H9 (cell line): ENCODE measurements around the gene POLK. TPM values are rescaled to one million over a fixed set of nuclear protein-coding genes. Genes with fewer than 3 reads are reported as not detected.

Source experiments
- DNase-seq: peaks from one replicate; pipeline ENCODE4 v3.0.0-alpha.2; 2017
- H2AFZ ChIP-seq: one replicate; pipeline ENCODE4 v1.6.1; 2013; ENCODE audit warnings: mild to moderate bottlenecking, low read length, control low read depth, moderate library complexity
- H2AK5ac ChIP-seq: 2 replicates; pipeline ENCODE4 v1.6.1; 2013; ENCODE audit warnings: low read length, control low read depth, mixed read lengths; ENCODE audit not compliant: insufficient read length
- H2BK120ac ChIP-seq: one replicate; pipeline ENCODE4 v1.6.1; 2013; ENCODE audit warnings: low read depth, mild to moderate bottlenecking, low read length, control low read depth, inconsistent platforms; ENCODE audit not compliant: poor library complexity, severe bottlenecking
- H2BK12ac ChIP-seq: 2 replicates; pipeline ENCODE4 v1.6.1; 2013; ENCODE audit warnings: low read length, control low read depth, mixed read lengths, low read depth; ENCODE audit not compliant: insufficient read length
- H2BK15ac ChIP-seq: 2 replicates; pipeline ENCODE4 v1.6.1; 2013; ENCODE audit warnings: low read depth, low read length, control low read depth
- H2BK20ac ChIP-seq: one replicate; pipeline ENCODE4 v1.6.1; 2013; ENCODE audit warnings: low read depth, mild to moderate bottlenecking, low read length, control low read depth, inconsistent platforms; ENCODE audit not compliant: poor library complexity, severe bottlenecking
- H2BK5ac ChIP-seq: 2 replicates; pipeline ENCODE4 v1.6.1; 2013; ENCODE audit warnings: low read length, control low read depth, mixed read lengths; ENCODE audit not compliant: insufficient read length
- H3K14ac ChIP-seq: 2 replicates; pipeline ENCODE4 v1.6.1; 2013; ENCODE audit warnings: low read length, control low read depth; ENCODE audit not compliant: insufficient read depth
- H3K18ac ChIP-seq: 2 replicates; pipeline ENCODE4 v1.6.1; 2013; ENCODE audit warnings: low read depth, mild to moderate bottlenecking, mixed read lengths, low read length, control low read depth; ENCODE audit not compliant: insufficient read length
- H3K23ac ChIP-seq: 2 replicates; pipeline ENCODE4 v1.6.1; 2013; ENCODE audit warnings: low read length, control low read depth, mixed read lengths, low read depth; ENCODE audit not compliant: insufficient read length
- H3K23me2 ChIP-seq: 2 replicates; pipeline ENCODE4 v1.6.1; 2013; ENCODE audit warnings: low read depth, mild to moderate bottlenecking, mixed read lengths, low read length, control low read depth; ENCODE audit not compliant: insufficient read length, poor library complexity, severe bottlenecking
- H3K27ac ChIP-seq: 2 replicates; pipeline ENCODE4 v1.5.1; 2013; ENCODE audit warnings: low read length, control low read depth, mixed read lengths, low read depth; ENCODE audit not compliant: insufficient read length
- H3K27me3 ChIP-seq: 2 replicates; pipeline ENCODE4 v1.6.1; 2013; ENCODE audit warnings: low read length, control low read depth, inconsistent platforms; ENCODE audit not compliant: insufficient read depth
- H3K4ac ChIP-seq: 2 replicates; pipeline ENCODE4 v1.6.1; 2013; ENCODE audit warnings: low read depth, mild to moderate bottlenecking, control low read depth, inconsistent platforms, low read length, moderate library complexity
- H3K4me1 ChIP-seq: 2 replicates; pipeline ENCODE4 v1.6.1; 2013; ENCODE audit warnings: low read length, control low read depth, inconsistent platforms; ENCODE audit not compliant: insufficient read depth
- H3K4me2 ChIP-seq: 2 replicates; pipeline ENCODE4 v1.6.1; 2013; ENCODE audit warnings: low read length, control low read depth, mixed read lengths; ENCODE audit not compliant: insufficient read length, insufficient read depth
- H3K56ac ChIP-seq: 2 replicates; pipeline ENCODE4 v1.6.1; 2013; ENCODE audit warnings: low read depth, mild to moderate bottlenecking, mixed read lengths, low read length, control low read depth; ENCODE audit not compliant: insufficient read length
- H3K79me1 ChIP-seq: 2 replicates; pipeline ENCODE4 v1.6.1; 2013; ENCODE audit warnings: low read depth, mild to moderate bottlenecking, moderate library complexity, low read length, control low read depth, inconsistent platforms; ENCODE audit not compliant: insufficient read depth, poor library complexity, severe bottlenecking
- H3K79me2 ChIP-seq: 2 replicates; pipeline ENCODE4 v1.6.1; 2013; ENCODE audit warnings: low read length, control low read depth, inconsistent platforms; ENCODE audit not compliant: insufficient read depth
- H3K9ac ChIP-seq: 2 replicates; pipeline ENCODE4 v1.6.1; 2013; ENCODE audit warnings: low read length, control low read depth, mixed read lengths; ENCODE audit not compliant: insufficient read length; ENCODE audit errors: extremely low read depth
- H3K9me3 ChIP-seq: one replicate; pipeline ENCODE4 v1.6.1; 2013; ENCODE audit warnings: low read depth, low read length, inconsistent platforms; ENCODE audit not compliant: control insufficient read depth
- H3T11ph ChIP-seq: one replicate; pipeline ENCODE4 v1.6.1; 2013; ENCODE audit warnings: mild to moderate bottlenecking, low read length, control low read depth, inconsistent platforms
- H4K20me1 ChIP-seq: one replicate; pipeline ENCODE4 v1.6.1; 2013; ENCODE audit not compliant: control insufficient read depth, insufficient read length, insufficient read depth
- H4K5ac ChIP-seq: 2 replicates; pipeline ENCODE4 v1.6.1; 2013; ENCODE audit warnings: low read depth, mild to moderate bottlenecking, mixed read lengths, low read length, control low read depth; ENCODE audit not compliant: insufficient read length
- H4K8ac ChIP-seq: replicated peaks from 2 replicates; pipeline ENCODE4 v1.6.1; 2013; ENCODE audit warnings: low read length, control low read depth, mixed read lengths, low read depth; ENCODE audit not compliant: insufficient read length
- H4K91ac ChIP-seq: 2 replicates; pipeline ENCODE4 v1.6.1; 2013; ENCODE audit warnings: low read depth, mild to moderate bottlenecking, moderate library complexity, mixed read lengths, low read length, control low read depth; ENCODE audit not compliant: insufficient read length
- H3K27ac Mint-ChIP-seq, 3 experiments: 2 replicates in 2 of 3; 3 replicates in 1 of 3; pipeline ENCODE4 v1.8.0; 2020 to 2021; ENCODE audit warnings: mixed read lengths in 3 of 3, mild to moderate bottlenecking in 1 of 3, moderate library complexity in 1 of 3
- H3K27me3 Mint-ChIP-seq: 2 replicates; pipeline ENCODE4 v1.8.0; 2021; ENCODE audit warnings: low read depth, mild to moderate bottlenecking, moderate library complexity, mixed read lengths
- H3K36me3 Mint-ChIP-seq, 3 experiments: 2 replicates in 2 of 3; 3 replicates in 1 of 3; pipeline ENCODE4 v1.8.0; 2020 to 2021; ENCODE audit warnings: low read depth in 3 of 3, mixed read lengths in 3 of 3; ENCODE audit not compliant: insufficient read depth in 1 of 3
- H3K4me1 Mint-ChIP-seq, 2 experiments: 2 replicates each; pipeline ENCODE4 v1.8.0; 2020; ENCODE audit warnings: mixed read lengths in 2 of 2
- H3K4me3 Mint-ChIP-seq, 2 experiments: 2 replicates in 1 of 2; 3 replicates in 1 of 2; pipeline ENCODE4 v1.8.0; 2020 to 2021; ENCODE audit warnings: mild to moderate bottlenecking in 2 of 2, mixed read lengths in 2 of 2, moderate library complexity in 1 of 2
- H3K9me3 Mint-ChIP-seq, 2 experiments: 2 replicates in 1 of 2; 3 replicates in 1 of 2; pipeline ENCODE4 v1.8.0; 2020; ENCODE audit warnings: mild to moderate bottlenecking in 2 of 2, mixed read lengths in 2 of 2, moderate library complexity in 1 of 2
- total RNA-seq: library from RNA; stranded (reverse); gene quantifications from 2 replicates; pipeline ENCODE4 v1.2.1, GENCODE V29; 2021
- TF ChIP-seq, protein P1 (sequence below): fragments of 200-600 bp; sonication (generic); conservative IDR thresholded peaks from 3 replicates; pipeline ENCODE4 v1.8.0; 2021; ENCODE audit warnings: antibody characterized with exemption, mild to moderate bottlenecking

The POLK gene
- total RNA-seq, 1 experiment from 2014 or later: 7.6 TPM

DNA sequence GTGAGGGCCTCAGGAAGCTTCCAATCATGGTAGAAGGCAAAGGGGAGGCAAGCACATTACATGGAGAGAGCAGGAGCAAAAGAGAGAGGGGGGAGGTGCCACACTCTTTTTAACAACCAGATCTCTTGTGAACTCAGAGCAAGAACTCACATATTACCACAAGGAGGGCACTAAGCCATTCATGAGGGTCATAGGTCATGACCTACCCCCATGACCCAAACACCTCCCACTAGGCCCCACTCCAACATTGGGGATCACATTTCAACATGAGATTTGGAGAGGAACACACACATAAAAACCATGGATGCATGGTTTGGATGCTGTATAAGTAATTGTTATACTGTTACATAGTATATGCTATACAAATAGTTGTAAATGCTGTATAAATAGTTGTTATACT, 17.5 kb downstream of the POLK start:
- Histone ChIP-seq H3K14ac (no peak overlapping the region), H3K9me3 (no peaks in the 10 kb centered on the region), H3K79me2 (no peaks in the 10 kb centered on the region), H2BK5ac (no peak overlapping the region), H3K18ac (no peak overlapping the region), H2BK12ac (no peak overlapping the region), H2BK15ac (no peak overlapping the region), H4K91ac (no peak overlapping the region), H3K56ac (no peak overlapping the region), H3T11ph (no peak overlapping the region), H3K27ac (no peak overlapping the region), H3K79me1 (no peaks in the 10 kb centered on the region), H3K23ac (no peak overlapping the region), H2AFZ (no peak overlapping the region), H2BK20ac (no peak overlapping the region), H3K9ac (no peak overlapping the region), H4K5ac (no peak overlapping the region), H3K4me1 (no peaks in the 10 kb centered on the region), H3K4ac (no peak overlapping the region), H2AK5ac (no peak overlapping the region), H4K8ac (no peak overlapping the region), H3K27me3 (no peaks in the 10 kb centered on the region), H4K20me1 (no peaks in the 10 kb centered on the region), H3K4me2 (no peak overlapping the region), H2BK120ac (no peak overlapping the region), H3K23me2 (no peaks in the 10 kb centered on the region)
- no peaks in the 10 kb centered on the region for H3K27me3 Mint-ChIP-seq
- peaks cover 11 to 16% (median 15%) of the 10 kb centered on the region in 3 experiments for H3K36me3 Mint-ChIP-seq
- H3K27ac Mint-ChIP-seq: no peak overlapping the region
- H3K4me3 Mint-ChIP-seq: no peak overlapping the region
- DNase-seq: no peak
- peaks cover 2 to 4% of the 10 kb centered on the region in 2 experiments; a peak in 3 of 4 replicates for H3K4me1 Mint-ChIP-seq
- TF ChIP-seq, protein P1, sequence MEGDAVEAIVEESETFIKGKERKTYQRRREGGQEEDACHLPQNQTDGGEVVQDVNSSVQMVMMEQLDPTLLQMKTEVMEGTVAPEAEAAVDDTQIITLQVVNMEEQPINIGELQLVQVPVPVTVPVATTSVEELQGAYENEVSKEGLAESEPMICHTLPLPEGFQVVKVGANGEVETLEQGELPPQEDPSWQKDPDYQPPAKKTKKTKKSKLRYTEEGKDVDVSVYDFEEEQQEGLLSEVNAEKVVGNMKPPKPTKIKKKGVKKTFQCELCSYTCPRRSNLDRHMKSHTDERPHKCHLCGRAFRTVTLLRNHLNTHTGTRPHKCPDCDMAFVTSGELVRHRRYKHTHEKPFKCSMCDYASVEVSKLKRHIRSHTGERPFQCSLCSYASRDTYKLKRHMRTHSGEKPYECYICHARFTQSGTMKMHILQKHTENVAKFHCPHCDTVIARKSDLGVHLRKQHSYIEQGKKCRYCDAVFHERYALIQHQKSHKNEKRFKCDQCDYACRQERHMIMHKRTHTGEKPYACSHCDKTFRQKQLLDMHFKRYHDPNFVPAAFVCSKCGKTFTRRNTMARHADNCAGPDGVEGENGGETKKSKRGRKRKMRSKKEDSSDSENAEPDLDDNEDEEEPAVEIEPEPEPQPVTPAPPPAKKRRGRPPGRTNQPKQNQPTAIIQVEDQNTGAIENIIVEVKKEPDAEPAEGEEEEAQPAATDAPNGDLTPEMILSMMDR: no peak
- H3K9me3 Mint-ChIP-seq: peaks cover 4 to 8% of the 10 kb centered on the region in 2 experiments; a peak in 3 of 5 replicates
